ENCODE measurements around the gene TDRD6.
"Not testable (repeated sequence)": the region's sequence is repeated elsewhere in the genome, so short reads cannot be mapped to it uniquely, and the experiment has no call there.

The TDRD6 gene

GRCh38 chr6:46688966-46689335, 1.3 kb downstream of the TDRD6 start:
- ATAC-seq = no peak

- ATAC-seq = no peak
Measured at GRCh38 chr6:46689657-46690056, 2.0 kb downstream of the TDRD6 start.

- ATAC-seq = no peak
Measured at GRCh38 chr6:46690141-46690755, 2.6 kb downstream of the TDRD6 start.

- no peak for ATAC-seq
Measured at GRCh38 chr6:46690911-46691451, 3.3 kb downstream of the TDRD6 start.

- ATAC-seq = no peak
Measured at GRCh38 chr6:46699970-46700369, 12.3 kb downstream of the TDRD6 start.

GRCh38 chr6:46704562-46704961, 16.9 kb downstream of the TDRD6 start:
- ATAC-seq = no peak

GRCh38 chr6:46706464-46706863, 18.8 kb downstream of the TDRD6 start:
- no peak for ATAC-seq

- no peak for ATAC-seq
Measured at GRCh38 chr6:46711491-46711890, 23.8 kb downstream of the TDRD6 start.

- no peak for ATAC-seq
Measured at GRCh38 chr6:46715141-46715540, 27.5 kb downstream of the TDRD6 start.

GRCh38 chr6:46719099-46719498, 31.4 kb downstream of the TDRD6 start:
- no peak for ATAC-seq

- ATAC-seq = peak in 1 of 2 donors; percentile 30
Measured at GRCh38 chr6:46720401-46720800, 32.7 kb downstream of the TDRD6 start.

GRCh38 chr6:46729787-46730326, 42.2 kb downstream of the TDRD6 start:
- no peak for ATAC-seq

GRCh38 chr6:46730921-46731461, 43.3 kb downstream of the TDRD6 start:
- no peak for ATAC-seq

- ATAC-seq = no peak
Measured at GRCh38 chr6:46733341-46733801, 45.7 kb downstream of the TDRD6 start.

- ATAC-seq = no peak
Measured at GRCh38 chr6:46734867-46735719, 47.4 kb downstream of the TDRD6 start, which contains the start of gene PLA2G7. Gene PLA2G7 (minus strand): TSS chr6:46735375. CDS start chr6:46722891, 12,484 bp downstream.

GRCh38 chr6:46735720-46736031, 48.0 kb downstream of the TDRD6 start:
- ATAC-seq = no peak

- ATAC-seq = no peak
Measured at GRCh38 chr6:46736906-46737305, 49.2 kb downstream of the TDRD6 start.

GRCh38 chr6:46741482-46741881, 53.8 kb downstream of the TDRD6 start:
- no peak for ATAC-seq

GRCh38 chr6:46741910-46742309, 54.2 kb downstream of the TDRD6 start:
- no peak for ATAC-seq

- ATAC-seq = no peak
Measured at GRCh38 chr6:46743425-46744158, 55.9 kb downstream of the TDRD6 start.

- not testable (repeated sequence) for ATAC-seq
Measured at GRCh38 chr6:46744159-46744725, 56.6 kb downstream of the TDRD6 start.

GRCh38 chr6:46745973-46746372, 58.3 kb downstream of the TDRD6 start:
- ATAC-seq = no peak
